GM21390 (cell line): ENCODE measurements around the gene CYTH3.

Experiments
- ATAC-seq: cut with Tn5 transposase; IDR thresholded peaks from one replicate; pipeline ENCODE4 v1.9.1; 2021; ENCODE audit not compliant: unreplicated experiment

The CYTH3 gene

GRCh38 chr7:6116211-6116610 is 156.2 kb downstream of the CYTH3 start:
- ATAC-seq, result no peak
